Upper lobe of left lung (tissue), 6 donors: ENCODE data around the gene TMEM18. TPM values are rescaled to one million over a fixed set of nuclear protein-coding genes. Genes with fewer than 3 reads are reported as not detected.

ENCODE experiments used
- ATAC-seq, 2 donors: fragments of 200-7000 bp; cut with Tn5 transposase; one replicate each; pipeline ENCODE4 v1.9.1; 2022; ENCODE audit warnings: mild to moderate bottlenecking in 2 of 2, moderate library complexity in 2 of 2; ENCODE audit not compliant: low FRiP score in 2 of 2
- DNase-seq, 2 donors: peaks; one replicate each; pipeline ENCODE4 v3.0.0-alpha.2; 2019 to 2020
- H3K27ac ChIP-seq, 4 donors: fragments of 200-600 bp; sonication (generic); one replicate each; pipeline ENCODE4 v1.5.1; 2016 to 2019
- H3K27me3 ChIP-seq, 4 donors: fragments of 200-600 bp; sonication (generic); one replicate each; pipeline ENCODE4 v1.5.1; 2017 to 2019
- H3K36me3 ChIP-seq, 4 donors: fragments of 200-600 bp; sonication (generic); one replicate each; pipeline ENCODE4 v1.5.1; 2016 to 2019
- H3K4me1 ChIP-seq, 4 donors: fragments of 200-600 bp; sonication (generic); one replicate each; pipeline ENCODE4 v1.5.1; 2018 to 2019
- H3K4me3 ChIP-seq, 4 donors: fragments of 200-600 bp; sonication (generic); one replicate each; pipeline ENCODE4 v1.5.1; 2017 to 2019; ENCODE audit warnings: mild to moderate bottlenecking in 2 of 4, moderate library complexity in 1 of 4
- H3K9me3 ChIP-seq, 4 donors: fragments of 200-600 bp; sonication (generic); one replicate each; pipeline ENCODE4 v1.5.1; 2018 to 2019
- CTCF ChIP-seq, 6 experiments: fragments of 450-650 bp in 4 of 6; fragments of 200-600 bp in 2 of 6; sonication (generic) in 2 of 6; IDR thresholded peaks; one replicate each; pipeline ENCODE4 v1.5.1; 2016 to 2019; ENCODE audit warnings: antibody characterized with exemption in 6 of 6
- EP300 ChIP-seq, 4 donors: sonication (generic); formaldehyde crosslinking; IDR thresholded peaks; one replicate each; pipeline ENCODE4 v1.5.1; 2017; ENCODE audit warnings: antibody characterized with exemption in 4 of 4, control low read depth in 2 of 4
- POLR2A ChIP-seq, 4 donors: fragments of 450-650 bp; IDR thresholded peaks; one replicate each; pipeline ENCODE4 v1.5.1; 2016 to 2017; ENCODE audit warnings: antibody characterized with exemption in 4 of 4, mild to moderate bottlenecking in 2 of 4
- POLR2AphosphoS5 ChIP-seq, 2 donors: sonication (generic); formaldehyde crosslinking; IDR thresholded peaks; one replicate each; pipeline ENCODE4 v1.5.1; 2017; ENCODE audit warnings: antibody characterized with exemption in 2 of 2
- WGBS, 2 donors: methylation state at CpG; one replicate each; pipeline ENCODE4 v1.1.5; 2017 to 2018; 5-methylcytosine and 5-hydroxymethylcytosine counted together
- total RNA-seq, 6 donors: library from RNA; depleted of rRNA in 4 of 6; stranded (reverse); fragments of >200 nt in 4 of 6; gene quantifications; one replicate each; pipeline versions ENCODE4 v1.1.0 to v1.2.1, GENCODE V29; 2016 to 2021
- donor health status: DM: no; HTN: no; CAD: no; lungs with moderate emphysema.
- donor health status: DM: no; HTN: yes; CAD: no; lungs with severe emphysema.

TMEM18 gene
- total RNA-seq, 6 donors from 2014 or later: 5.0 to 31.4 (median 17.3) TPM

GRCh38 chr2:677959-678550, 849 bp upstream of the TMEM18 start:
- Histone ChIP-seq H3K27me3 (no peaks in the 10 kb centered on the region), H3K36me3 (peaks cover 0 to 13% (median 8%) of the 10 kb centered on the region in 4 donors), H3K4me3 (peak overlapping the region in 3 of 4 donors; percentile 60 to 68 (median 62)), H3K4me1 (peaks cover 6 to 13% (median 9%) of the 10 kb centered on the region in 4 donors), H3K9me3 (no peaks in the 10 kb centered on the region), H3K27ac (peak overlapping the region; percentile 94 to 100 (median 97))
- DNase-seq (no peak), ATAC-seq (no peak)
- whole genome bisulfite sequencing, 2 donors: 62 to 64% methylated on average over 9 of the region's 9 CpGs
- no peak for TF ChIP-seq POLR2AphosphoS5 (IDR thresholded peaks at IDR 0.05)

- Histone ChIP-seq H3K9me3 (no peaks in the 10 kb centered on the region), H3K27ac (peak overlapping the region; percentile 94 to 100 (median 97)), H3K27me3 (no peaks in the 10 kb centered on the region), H3K4me1 (peaks cover 6 to 13% (median 9%) of the 10 kb centered on the region in 4 donors), H3K36me3 (peaks cover 0 to 27% (median 20%) of the 10 kb centered on the region in 4 donors), H3K4me3 (peak overlapping the region; percentile 60 to 69 (median 65))
- TF ChIP-seq EP300 (IDR thresholded peaks at IDR 0.05) (no peak), POLR2AphosphoS5 (IDR thresholded peaks at IDR 0.05) (peak in 1 of 2 donors; percentile 7), CTCF (IDR thresholded peaks at IDR 0.05) (no peak), POLR2A (IDR thresholded peaks at IDR 0.05) (no peak)
- ATAC-seq: peak; percentile 95 to 97
- WGBS, 2 donors: 0% methylated on average over 9 of the region's 46 CpGs; no CpG with 5 or more reads in 1 of the 2 donors
- peak; percentile 99 to 100 for DNase-seq
Measured at GRCh38 chr2:676647-677055, 555 bp downstream of the TMEM18 start.

GRCh38 chr2:675982-676646, 1.1 kb downstream of the TMEM18 start:
- TF ChIP-seq POLR2AphosphoS5 (IDR thresholded peaks at IDR 0.05): no peak
- TF ChIP-seq CTCF (IDR thresholded peaks at IDR 0.05): peak in 1 of 6 experiments; percentile 34
- DNase-seq: no peak

GRCh38 chr2:675460-675859, 1.7 kb downstream of the TMEM18 start:
- peak in 1 of 2 donors; percentile 76 for DNase-seq
- no peak for TF ChIP-seq POLR2AphosphoS5 (IDR thresholded peaks at IDR 0.05)
- no peak for TF ChIP-seq POLR2A (IDR thresholded peaks at IDR 0.05)
- no peak for TF ChIP-seq CTCF (IDR thresholded peaks at IDR 0.05)
- TF ChIP-seq EP300 (IDR thresholded peaks at IDR 0.05): no peak
- 94 to 96% methylated on average over 7 to 9 of the region's 9 CpGs for WGBS, 2 donors
- Histone ChIP-seq H3K4me3 (no peak overlapping the region), H3K27me3 (no peaks in the 10 kb centered on the region), H3K27ac (no peak overlapping the region), H3K9me3 (no peaks in the 10 kb centered on the region), H3K4me1 (peaks cover 6 to 13% (median 9%) of the 10 kb centered on the region in 4 donors), H3K36me3 (peaks cover 0 to 34% (median 27%) of the 10 kb centered on the region in 4 donors)
- no peak for ATAC-seq

More at GRCh38 chr2:675982-676646, 1.1 kb downstream of the TMEM18 start:
- peak overlapping the region in 3 of 4 donors; percentile 94 to 100 (median 99) for H3K27ac ChIP-seq
- H3K36me3 ChIP-seq: peaks cover 0 to 27% (median 20%) of the 10 kb centered on the region in 4 donors
- ATAC-seq: peak; percentile 3 to 32
- H3K27me3 ChIP-seq: no peaks in the 10 kb centered on the region
- no peaks in the 10 kb centered on the region for H3K9me3 ChIP-seq
- H3K4me3 ChIP-seq: peak overlapping the region; percentile 60 to 69 (median 65)
- peaks cover 6 to 13% (median 9%) of the 10 kb centered on the region in 4 donors for H3K4me1 ChIP-seq
- WGBS, 2 donors: 40 to 45% methylated on average over 6 to 15 of the region's 21 CpGs

GRCh38 chr2:675051-675450, 2.2 kb downstream of the TMEM18 start:
- no peak for TF ChIP-seq POLR2A (IDR thresholded peaks at IDR 0.05)
- TF ChIP-seq CTCF (IDR thresholded peaks at IDR 0.05): no peak
- TF ChIP-seq EP300 (IDR thresholded peaks at IDR 0.05): no peak
- TF ChIP-seq POLR2AphosphoS5 (IDR thresholded peaks at IDR 0.05): no peak
- Histone ChIP-seq H3K4me3 (no peak overlapping the region), H3K27ac (no peak overlapping the region), H3K27me3 (no peaks in the 10 kb centered on the region), H3K9me3 (no peaks in the 10 kb centered on the region), H3K36me3 (peaks cover 0 to 38% (median 31%) of the 10 kb centered on the region in 4 donors), H3K4me1 (peaks cover 6 to 13% (median 9%) of the 10 kb centered on the region in 4 donors)
- DNase-seq (no peak), ATAC-seq (no peak)
- 94 to 96% methylated on average over 4 of the region's 4 CpGs for WGBS, 2 donors
